Heart left ventricle (tissue), 16 donors: ENCODE data around the gene FAM227A. TPM values are rescaled to one million over a fixed set of nuclear protein-coding genes. Genes with fewer than 3 reads are reported as not detected.
A peak's percentile ranks its signal among the peaks of the same experiment; 100 is the strongest.

Experiments
- ATAC-seq, 4 donors: fragments of 200-7000 bp; cut with Tn5 transposase; one replicate each; pipeline ENCODE4 v1.9.1; 2020 to 2022; ENCODE audit warnings: moderate library complexity in 4 of 4, mild to moderate bottlenecking in 3 of 4, moderate number of reproducible peaks in 1 of 4
- DNase-seq, 5 donors: peaks; one replicate each; pipeline ENCODE4 v3.0.0-alpha.2; 2020
- H3K27ac ChIP-seq, 12 donors: fragments of 200-600 bp; sonication (generic) in 4 of 12; one replicate each; pipeline versions ENCODE4 v1.5.0 to v1.8.0; 2016 to 2022; ENCODE audit warnings: mild to moderate bottlenecking in 2 of 12
- H3K27me3 ChIP-seq, 9 donors: fragments of 200-600 bp; sonication (generic) in 2 of 9; one replicate each; pipeline versions ENCODE4 v1.5.1 to v1.8.0; 2016 to 2022; ENCODE audit warnings: mild to moderate bottlenecking in 3 of 9
- H3K36me3 ChIP-seq, 9 donors: fragments of 200-600 bp; sonication (generic) in 2 of 9; one replicate each; pipeline versions ENCODE4 v1.5.0 to v1.8.0; 2018 to 2022; ENCODE audit warnings: mild to moderate bottlenecking in 2 of 9
- H3K4me1 ChIP-seq, 12 donors: fragments of 200-600 bp; sonication (generic) in 4 of 12; one replicate each; pipeline versions ENCODE4 v1.5.0 to v1.8.0; 2016 to 2022; ENCODE audit warnings: mild to moderate bottlenecking in 3 of 12
- H3K4me3 ChIP-seq, 12 donors: fragments of 200-600 bp; sonication (generic) in 4 of 12; one replicate each; pipeline versions ENCODE4 v1.5.0 to v1.8.0; 2017 to 2022; ENCODE audit warnings: mild to moderate bottlenecking in 9 of 12, moderate library complexity in 4 of 12
- H3K9me3 ChIP-seq, 12 donors: fragments of 200-600 bp; sonication (generic) in 4 of 12; one replicate each; pipeline versions ENCODE4 v1.5.0 to v1.8.0; 2016 to 2022; ENCODE audit warnings: mild to moderate bottlenecking in 1 of 12
- CTCF ChIP-seq, 12 donors: fragments of 200-600 bp; sonication (generic) in 4 of 12; IDR thresholded peaks; one replicate each; pipeline versions ENCODE4 v1.5.0 to v1.8.0; 2018 to 2022; ENCODE audit warnings: antibody characterized with exemption in 12 of 12, mild to moderate bottlenecking in 5 of 12
- POLR2A ChIP-seq, 2 donors: fragments of 450-650 bp; IDR thresholded peaks; one replicate each; pipeline ENCODE4 v1.6.1; 2017; ENCODE audit warnings: antibody characterized with exemption in 2 of 2, mild to moderate bottlenecking in 2 of 2, moderate library complexity in 2 of 2
- WGBS, 4 donors: extraction: QIAGEN DNeasy Blood & Tissue Kit in 2 of 4; methylation state at CpG; one replicate each; pipeline versions ENCODE4 v1.1.5 to v1.1.7; 2013 to 2018; 5-methylcytosine and 5-hydroxymethylcytosine counted together
- intact Hi-C, 10 donors: fragments of 100-400 bp; cut with DNase I; formaldehyde crosslinking; loops; one replicate each; pipeline versions ENCODE4 v1.11.1 to v1.14.2; 2022
- polyA plus RNA-seq, 2 donors: library from polyadenylated mRNA; stranded (reverse); fragments of 200-250 nt; gene quantifications; one replicate each; pipeline ENCODE4 v1.2.3, GENCODE V29; 2013
- total RNA-seq, 9 donors: library from RNA; depleted of rRNA in 2 of 9; stranded (reverse); fragments of >200 nt in 2 of 9; fragmentation: NEBNext Ultra II Directional in 3 of 9; extraction: Animal tissue kit (Norgen Biotek cat#: 25700) in 3 of 9; gene quantifications; one replicate each; pipeline versions ENCODE4 v1.1.0 to v1.2.4, GENCODE V29; 2016 to 2023
- donor health status: ischemic (EF 13 %, LVEDD 7.1; RV severe dilation, severe dysfunction).
- donor health status: healthy with polysubstance abuse.
- donor health status: DM: no; HTN: yes; CAD: no.
- donor health status: DM: no; HTN: no; CAD: no.
- donor health status: ischemic (EF 25% LVEDD 6.9; RV normal size, moderate dysfunction).
- donor health status: ischemic (EF 25% LVEDD 5.7; RV mildly dilated, moderate dysfunction).
- donor health status: healthy.
- donor health status: DM: yes; HTN: yes; CAD: no.
- donor health status: ischemic (EF 35%, LVEDD 5.7; RV mildly dilated, moderate dysfunction).
- donor health status: nonischemic (EF 11% LVEDD 7.7; RV severe dilation, severe dysfunction).
- donor health status: DM: yes; HTN: yes; CAD: no.
- donor health status: PGD.
- donor health status: ischemic (EF 29% LVEDD 5.4; RV normal size, mild dysfunction).
- donor health status: nonischemic (EF 23%, LVEDD 6.1; RV moderate dilation, normal function).

The FAM227A gene
- total and polyA plus RNA-seq, 11 donors = 0.16 to 1.0 (median 0.36) TPM

- ATAC-seq (no peak), DNase-seq (peak in 1 of 5 donors; percentile 40)
- Histone ChIP-seq H3K36me3 (no peaks in the 10 kb centered on the region), H3K4me3 (no peak overlapping the region), H3K27ac (peak overlapping the region in 1 of 12 donors; percentile 22), H3K27me3 (no peaks in the 10 kb centered on the region), H3K4me1 (peaks cover 0 to 20% (median 0%) of the 10 kb centered on the region in 12 donors), H3K9me3 (no peaks in the 10 kb centered on the region)
- 84 to 87% (median 84%) methylated on average over 5 of the region's 5 CpGs for WGBS, 4 donors
- intact Hi-C loops = no loop called here
- TF ChIP-seq POLR2A (IDR thresholded peaks at IDR 0.05) = no peak
- TF ChIP-seq CTCF (IDR thresholded peaks at IDR 0.05) = no peak
Observed at GRCh38 chr22:38612217-38613006, 43.8 kb downstream of the FAM227A start.

GRCh38 chr22:38611559-38611958, 44.6 kb downstream of the FAM227A start:
- Histone ChIP-seq H3K4me1 (peaks cover 0 to 23% (median 3%) of the 10 kb centered on the region in 12 donors), H3K27ac (no peak overlapping the region), H3K4me3 (no peak overlapping the region), H3K36me3 (no peaks in the 10 kb centered on the region), H3K9me3 (no peaks in the 10 kb centered on the region), H3K27me3 (no peaks in the 10 kb centered on the region)
- ATAC-seq = no peak
- no peak for DNase-seq
- intact Hi-C loops = no loop called here
- 95 to 97% (median 96%) methylated on average over 5 of the region's 5 CpGs for WGBS, 4 donors
- TF ChIP-seq CTCF (IDR thresholded peaks at IDR 0.05) (no peak), POLR2A (IDR thresholded peaks at IDR 0.05) (no peak)

GRCh38 chr22:38610234-38610633, 46.0 kb downstream of the FAM227A start:
- no peak for DNase-seq
- H3K9me3 ChIP-seq = no peaks in the 10 kb centered on the region
- H3K4me3 ChIP-seq = no peak overlapping the region
- no peaks in the 10 kb centered on the region for H3K36me3 ChIP-seq
- H3K27ac ChIP-seq = no peak overlapping the region
- 91 to 95% (median 93%) methylated on average over 5 of the region's 5 CpGs for WGBS, 4 donors
- H3K27me3 ChIP-seq = no peaks in the 10 kb centered on the region
- no peak for TF ChIP-seq POLR2A (IDR thresholded peaks at IDR 0.05)
- no peak for ATAC-seq
- H3K4me1 ChIP-seq = peaks cover 0 to 27% (median 4%) of the 10 kb centered on the region in 12 donors
- intact Hi-C loops = no loop called here

- peaks cover 0 to 19% (median 4%) of the 10 kb centered on the region in 12 donors for H3K4me1 ChIP-seq
- no peak for DNase-seq
- intact Hi-C loops = no loop called here
- WGBS, 4 donors = 80 to 84% (median 80%) methylated on average over 13 of the region's 13 CpGs
- TF ChIP-seq CTCF (IDR thresholded peaks at IDR 0.05) = no peak
- no peak overlapping the region for H3K27ac ChIP-seq
- H3K27me3 ChIP-seq = no peaks in the 10 kb centered on the region
- no peak for ATAC-seq
- H3K36me3 ChIP-seq = no peaks in the 10 kb centered on the region
- no peaks in the 10 kb centered on the region for H3K9me3 ChIP-seq
- no peak overlapping the region for H3K4me3 ChIP-seq
Observed at GRCh38 chr22:38608992-38609750, 47.0 kb downstream of the FAM227A start.
